Measurements from ENCODE around the gene SHISAL2B.

GRCh38 chr5:64644831-64645230, 45.5 kb upstream of the SHISAL2B start:
- no peak for TF ChIP-seq POLR2A (IDR thresholded peaks at IDR 0.05)
- no peak for TF ChIP-seq CTCF (IDR thresholded peaks at IDR 0.05)
